Right kidney (tissue), 1 donor: ENCODE measurements around the gene MED8.
A peak's percentile ranks its signal among the peaks of the same experiment; 100 is the strongest.

Experiments
- DNase-seq: peaks from one replicate; pipeline ENCODE4 v3.0.0-alpha.2; 2016

The MED8 gene

DNA sequence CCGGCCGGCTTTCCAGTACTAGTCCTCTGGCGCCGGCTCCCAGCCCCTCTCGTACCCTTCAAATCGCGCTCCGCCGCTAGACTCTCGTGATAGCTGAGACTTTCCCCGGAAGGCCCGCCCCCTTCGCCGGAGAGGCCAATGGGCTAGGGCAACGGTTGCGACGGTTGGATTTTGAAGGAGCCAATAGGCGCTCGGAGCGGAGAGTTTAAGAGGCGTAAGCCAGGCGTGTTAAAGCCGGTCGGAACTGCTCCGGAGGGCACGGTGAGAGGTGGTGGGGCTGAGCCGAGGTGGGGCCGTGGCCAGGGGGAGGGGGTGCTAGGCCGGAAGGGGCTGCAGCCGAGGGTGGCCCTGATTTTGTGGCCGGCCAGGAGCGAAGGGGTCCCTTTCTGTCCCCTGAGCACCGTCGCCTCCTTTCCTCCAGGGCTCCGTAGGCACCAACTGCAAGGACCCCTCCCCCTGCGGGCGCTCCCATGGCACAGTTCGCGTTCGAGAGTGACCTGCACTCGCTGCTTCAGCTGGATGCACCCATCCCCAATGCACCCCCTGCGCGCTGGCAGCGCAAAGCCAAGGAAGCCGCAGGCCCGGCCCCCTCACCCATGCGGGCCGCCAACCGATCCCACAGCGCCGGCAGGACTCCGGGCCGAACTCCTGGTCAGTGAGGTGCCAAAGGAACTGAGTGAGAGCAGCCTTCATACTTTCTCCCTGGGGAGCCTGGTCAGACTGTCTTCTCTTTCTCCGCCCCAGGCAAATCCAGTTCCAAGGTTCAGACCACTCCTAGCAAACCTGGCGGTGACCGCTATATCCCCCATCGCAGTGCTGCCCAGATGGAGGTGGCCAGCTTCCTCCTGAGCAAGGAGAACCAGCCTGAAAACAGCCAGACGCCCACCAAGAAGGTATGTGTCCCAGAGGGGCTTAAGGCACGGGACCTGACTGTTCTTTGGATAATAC, 30.6 kb downstream of the MED8 start, which contains the start of gene CDC20:
Gene CDC20, plus strand, starts transcription at position 236 of the 948 bp plus-strand sequence. Its CDS starts 235 bp downstream, at position 471.
- DNase-seq: peak; percentile 71

DNA sequence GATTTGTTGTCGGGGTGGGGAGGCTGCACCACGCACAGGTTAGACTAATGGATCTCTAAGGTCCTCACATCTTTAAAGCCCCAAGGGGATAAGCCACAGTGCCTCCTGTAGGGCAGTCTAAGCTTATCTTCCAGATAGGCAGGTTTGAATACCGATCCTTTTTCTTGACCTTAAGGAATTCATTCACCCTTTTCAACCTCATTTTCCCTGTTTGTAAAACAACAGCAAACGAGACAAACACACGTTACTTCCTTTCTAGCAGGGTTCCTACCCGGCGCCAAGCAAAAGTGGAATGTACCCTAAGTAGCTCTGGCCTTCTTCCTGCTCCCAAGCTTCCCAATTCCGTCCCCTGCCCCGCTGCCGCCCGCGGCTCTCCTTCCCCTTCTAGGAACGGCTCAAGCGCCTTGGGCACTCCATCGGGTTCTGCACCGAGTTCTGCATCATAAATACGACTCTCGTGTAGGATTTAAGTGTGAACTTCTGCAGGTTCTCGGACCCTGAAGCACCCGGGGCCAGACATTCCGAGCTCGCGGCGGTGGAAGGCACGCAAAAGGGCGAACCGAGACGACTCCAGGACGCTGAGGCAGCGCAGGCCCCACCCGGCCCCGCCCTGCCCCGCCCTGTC, 31.4 kb downstream of the MED8 start:
- peak; percentile 71 for DNase-seq

DNA sequence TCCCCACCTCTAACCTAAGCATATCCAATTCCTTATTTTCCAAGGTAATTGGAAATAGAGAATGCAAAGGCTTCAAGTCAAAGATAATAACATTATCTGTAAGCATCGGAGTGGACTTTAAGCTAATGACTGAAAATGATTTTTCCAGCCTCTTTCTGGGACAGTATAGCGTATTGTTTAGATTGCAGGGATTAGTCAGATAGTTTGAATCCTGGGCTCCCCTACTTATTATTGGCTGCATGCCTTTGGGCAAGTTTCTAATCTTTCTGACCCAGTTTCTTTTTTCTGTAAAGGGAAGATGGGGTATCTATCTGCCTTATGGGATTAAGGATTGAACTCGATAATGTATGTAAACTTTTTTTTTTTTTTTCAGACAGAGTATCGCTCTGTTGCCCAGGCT, 32.3 kb downstream of the MED8 start:
- DNase-seq: no peak

DNA sequence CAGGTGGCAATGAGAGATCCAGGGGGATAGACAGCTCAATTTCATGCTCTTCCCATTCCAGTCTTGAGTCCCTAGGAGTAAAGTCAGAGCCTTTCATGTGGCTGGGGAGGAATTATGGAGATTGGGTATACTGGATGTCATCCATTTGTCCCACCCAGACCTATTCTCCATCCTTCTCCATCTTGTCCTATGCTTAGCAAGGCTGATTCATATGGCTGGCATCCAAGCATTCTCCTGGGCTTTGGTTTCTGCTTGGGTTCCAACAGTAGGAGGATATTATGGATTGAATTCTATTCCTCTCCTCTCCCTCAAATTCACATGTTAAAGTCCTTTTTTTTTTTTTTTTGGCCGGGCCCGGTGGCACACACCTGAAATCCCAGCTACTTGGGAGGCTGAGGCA, 34.7 kb downstream of the MED8 start:
- no peak for DNase-seq

GRCh38 chr1:43354471-43354870, 35.1 kb downstream of the MED8 start:
- DNase-seq: no peak

GRCh38 chr1:43352881-43353280, 36.7 kb downstream of the MED8 start:
- DNase-seq: no peak

DNA sequence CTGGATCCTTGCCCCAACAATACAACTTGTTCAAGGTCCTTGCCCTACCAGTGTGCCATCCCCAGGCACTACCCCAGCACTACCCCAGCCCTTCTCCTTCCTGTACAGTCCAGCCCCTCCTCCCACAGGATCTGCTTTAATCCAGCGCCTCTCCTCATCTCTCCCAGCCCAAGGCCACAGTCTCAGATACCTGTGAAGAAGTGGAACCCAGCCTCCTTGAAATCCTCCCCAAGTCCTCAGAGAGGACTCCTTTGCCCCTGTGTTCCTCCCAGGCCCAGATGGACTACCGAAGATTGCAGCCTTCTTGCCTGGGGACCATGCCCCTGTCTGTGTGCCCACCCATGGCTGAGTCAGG, 37.3 kb downstream of the MED8 start:
- no peak for DNase-seq

DNA sequence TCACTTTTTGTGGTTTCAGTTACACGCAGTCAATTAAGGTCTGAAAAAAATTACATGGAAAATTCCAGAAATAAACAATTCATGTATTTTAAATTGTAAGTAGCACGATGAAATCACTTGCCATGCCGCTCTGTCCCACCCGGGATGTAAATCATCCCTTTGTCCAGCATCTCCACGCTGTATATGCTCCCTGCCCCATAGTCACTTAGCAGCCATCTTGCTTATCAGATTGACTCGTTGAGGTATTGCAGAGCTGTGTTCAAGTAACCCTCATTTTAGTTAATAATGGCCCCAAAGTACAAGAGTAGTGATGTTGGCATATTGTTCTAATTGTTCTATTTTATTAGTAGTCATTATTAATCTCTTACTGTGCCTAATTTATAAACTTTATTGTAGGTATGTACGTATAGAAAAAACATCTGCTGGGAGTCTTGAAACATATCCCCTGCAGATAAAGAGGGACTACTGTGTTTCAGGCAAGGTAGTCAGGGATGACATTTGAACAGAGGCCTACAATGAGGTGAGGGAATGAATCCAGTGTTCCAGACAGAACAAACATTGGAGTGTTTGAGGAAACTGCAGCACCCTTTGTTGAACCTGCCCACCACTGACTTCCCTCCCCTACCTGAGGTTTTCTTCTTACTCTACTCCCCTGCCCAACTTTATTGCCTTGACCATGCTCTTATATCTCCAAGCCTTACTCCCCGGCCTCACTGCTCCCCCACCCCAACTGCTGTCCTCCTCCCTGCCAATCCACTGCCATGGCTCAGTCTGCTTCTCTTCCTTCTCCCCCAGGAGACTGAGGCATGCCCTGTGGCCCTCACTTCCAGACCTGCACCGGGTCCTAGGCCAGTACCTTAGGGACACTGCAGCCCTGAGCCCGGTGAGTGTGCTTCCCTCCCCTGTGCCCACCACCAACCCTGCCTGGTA, 37.9 kb downstream of the MED8 start:
- DNase-seq: no peak

DNA sequence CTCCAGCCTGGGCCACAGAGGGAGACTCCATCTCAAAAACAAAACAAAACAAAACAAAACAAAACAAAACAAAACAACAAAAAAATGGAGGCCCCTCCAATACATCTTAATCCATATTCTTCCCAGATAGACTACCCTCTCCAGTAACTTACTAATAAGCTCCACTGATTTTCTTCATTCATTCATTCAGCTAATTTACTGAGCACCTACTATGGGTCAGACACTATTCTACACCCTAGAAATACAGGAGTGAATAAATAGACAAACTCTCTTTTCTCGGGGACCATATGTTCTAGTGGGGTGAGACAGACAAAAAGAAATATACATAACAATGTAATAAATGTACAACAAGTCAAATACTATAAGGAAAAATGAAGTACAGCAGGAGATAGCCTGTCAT, 38.6 kb downstream of the MED8 start:
- DNase-seq: no peak

- DNase-seq: no peak
Observed at GRCh38 chr1:43349594-43350306, 39.9 kb downstream of the MED8 start.

- peak; percentile 88 for DNase-seq
Observed at GRCh38 chr1:43348809-43349593, 40.6 kb downstream of the MED8 start.

- DNase-seq: no peak
Observed at GRCh38 chr1:43348343-43348808, 41.2 kb downstream of the MED8 start.

DNA sequence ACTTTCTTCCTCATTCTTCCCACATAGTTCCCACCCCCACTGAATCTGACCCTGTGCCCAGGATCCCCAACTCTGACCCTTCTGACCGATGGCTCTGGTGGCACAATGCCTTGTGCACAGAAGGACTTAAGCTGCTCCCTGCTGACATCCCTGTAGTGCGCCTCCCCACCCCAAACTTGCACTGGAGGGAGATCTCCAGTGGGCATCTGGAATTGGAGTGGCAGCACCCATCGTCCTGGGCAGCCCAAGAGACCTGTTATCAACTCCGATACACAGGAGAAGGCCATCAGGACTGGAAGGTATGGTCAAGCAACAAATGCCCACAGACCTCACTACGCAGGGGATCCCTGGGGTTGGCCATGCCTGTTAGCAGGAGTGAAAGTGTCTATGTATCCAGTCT, 43.0 kb downstream of the MED8 start:
- no peak for DNase-seq

GRCh38 chr1:43345120-43345519, 44.5 kb downstream of the MED8 start:
- DNase-seq: no peak

DNA sequence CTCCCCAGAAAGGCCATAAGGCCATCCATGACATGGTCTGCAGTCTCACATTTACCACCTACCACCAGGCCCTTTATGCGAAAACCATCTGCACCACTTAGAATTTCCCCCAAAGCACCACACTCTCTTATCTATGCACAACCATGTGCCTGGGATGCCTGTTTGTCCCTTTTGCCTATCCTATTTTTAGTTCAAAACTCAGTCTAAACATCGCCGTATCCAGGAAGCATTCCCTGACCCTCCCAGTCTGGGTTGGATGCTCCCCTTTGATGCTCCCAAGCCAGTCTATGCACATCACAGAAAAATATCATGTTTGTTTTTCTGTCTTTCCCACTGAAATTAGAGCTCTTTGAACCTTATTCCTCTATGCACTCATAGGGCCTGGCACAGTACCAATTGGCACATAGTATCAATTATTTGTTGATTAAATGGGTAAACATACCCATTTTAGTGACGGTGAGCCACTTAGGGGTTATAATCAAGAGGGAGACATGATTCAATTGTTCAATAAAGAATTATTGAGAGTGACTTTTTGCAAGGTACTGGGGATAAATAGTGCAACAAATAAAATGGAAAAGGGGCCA, 45.2 kb downstream of the MED8 start:
- no peak for DNase-seq

DNA sequence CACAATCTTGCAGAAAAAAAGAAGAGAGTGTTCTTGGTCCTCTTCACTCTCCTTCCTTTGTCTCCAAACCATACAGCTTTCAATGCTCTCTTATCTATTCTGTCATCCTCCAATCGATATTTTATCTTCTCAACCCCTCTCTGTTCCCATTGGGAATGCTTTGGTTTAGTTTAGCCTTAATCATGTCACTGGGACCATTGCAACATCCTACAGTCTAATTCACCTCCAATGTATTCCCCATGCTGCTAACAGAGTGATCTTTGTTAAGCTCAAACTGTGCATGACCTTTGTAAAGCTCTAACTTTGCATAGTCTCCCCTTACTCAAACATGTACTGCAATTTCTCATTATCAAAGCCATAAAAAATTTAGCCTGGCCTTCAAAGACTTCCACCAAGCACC, 49.0 kb downstream of the MED8 start:
- no peak for DNase-seq

DNA sequence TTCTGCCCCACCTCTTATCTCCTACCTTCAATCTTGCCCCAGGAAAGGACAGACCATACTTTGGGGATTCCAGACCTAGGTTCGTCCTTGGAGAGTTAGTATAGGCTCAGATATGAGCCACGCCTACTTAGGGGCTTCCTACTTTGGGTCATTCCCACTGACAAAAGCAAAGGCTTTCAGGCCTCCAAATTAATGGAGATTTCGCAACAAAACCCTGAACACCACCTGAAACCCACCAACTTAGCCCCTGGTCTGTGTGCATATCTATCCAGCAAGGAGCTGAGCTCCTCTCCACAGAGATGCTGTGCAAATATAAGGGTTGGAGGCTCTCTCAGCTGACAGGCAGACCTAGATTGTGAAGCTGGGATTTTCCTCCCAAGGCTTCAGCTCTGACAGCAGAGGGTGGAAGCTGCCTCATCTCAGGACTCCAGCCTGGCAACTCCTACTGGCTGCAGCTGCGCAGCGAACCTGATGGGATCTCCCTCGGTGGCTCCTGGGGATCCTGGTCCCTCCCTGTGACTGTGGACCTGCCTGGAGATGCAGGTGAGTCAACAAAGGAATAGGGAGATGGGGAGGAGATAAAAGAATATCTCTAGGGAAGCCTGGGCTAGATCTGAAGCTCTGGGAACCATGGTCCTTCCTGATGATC, 49.9 kb downstream of the MED8 start:
- no peak for DNase-seq

GRCh38 chr1:43338001-43338400, 51.6 kb downstream of the MED8 start:
- no peak for DNase-seq

GRCh38 chr1:43337588-43337987, 52.0 kb downstream of the MED8 start, which contains the start of gene MPL:
Gene MPL, plus strand, starts transcription at chr1:43337818. Its CDS starts 31 bp downstream, at chr1:43337849.
- no peak for DNase-seq
